Mesangial cell (primary cell): ENCODE measurements around the gene KIAA1328. TPM values are rescaled to one million over a fixed set of nuclear protein-coding genes. Genes with fewer than 3 reads are reported as not detected.

Experiments
- total RNA-seq: library from RNA; depleted of rRNA; stranded (reverse); fragments of >200 nt; gene quantifications from 2 replicates; pipeline ENCODE4 v1.2.3, GENCODE V29; 2015

Gene KIAA1328
- 2.9 and 5.2 TPM in 2 replicates for total RNA-seq

GRCh38 chr18:36828630-36829361 lies at the start of gene KIAA1328, which contains the start of gene TPGS2:
KIAA1328 (plus strand) TSS chr18:36829127; CDS start chr18:36829139, 12 bp downstream.
TPGS2 (minus strand) TSS chr18:36829002; CDS start chr18:36828767, 235 bp downstream.

Other genes with a start within 250 kb of the KIAA1328 start
- gene TPGS2, start 125 bp upstream of the KIAA1328 start, total RNA-seq: 132 and 170 TPM in 2 replicates